ENCODE data around the gene ITPK1. TPM values are rescaled to one million over a fixed set of nuclear protein-coding genes. Genes with fewer than 3 reads are reported as not detected.
A peak's percentile ranks its signal among the peaks of the same experiment; 100 is the strongest.

Gene ITPK1
- polyA plus RNA-seq, 2 of the 4 experiments (the other 2 are of a cell fraction) = 46.2 to 47.0 TPM

GRCh38 chr14:93090826-93091555 lies 24.7 kb downstream of the ITPK1 start:
- WGBS (ENCODE audit: missing lambda C conversion rate) = 89% methylated on average over 11 of the region's 11 CpGs
- no peak for ATAC-seq
- CTCF ChIA-PET = interaction anchor here (1.0 to 17.3 kb wide), 3 partner anchors 13 to 48 kb away, joined by 3 to 148 read pairs (median 3); partner anchors contain the start of gene ITPK1
- FAIRE-seq = no peak
- POLR2A ChIA-PET = no interaction called here
- no peak for DNase-seq (ENCODE audit: low read depth in 1 of 2, low spot score in 1 of 2)
- H3K27ac ChIP-seq = no peak overlapping the region
- H3K9me3 ChIP-seq = no peaks in the 10 kb centered on the region
- peaks cover 10% of the 10 kb centered on the region for H3K4me1 ChIP-seq
- no peak overlapping the region for H3K4me3 ChIP-seq
- no peak overlapping the region for H3K4me2 ChIP-seq
- TF ChIP-seq SREBF2 (IDR thresholded peaks at IDR 0.05) (no peak), HDAC2 (IDR thresholded peaks at IDR 0.05) (no peak), RAD21 (conservative IDR thresholded peaks at IDR 0.05 in 1 of 2, IDR thresholded peaks at IDR 0.05 in 1 of 2) (no peak), ZSCAN20 (CRISPR knock-in tag; IDR thresholded peaks at IDR 0.05) (no peak), CHD4 (IDR thresholded peaks at IDR 0.05; ENCODE audit: borderline replicate concordance) (no peak), TFCP2L1 (CRISPR knock-in tag; IDR thresholded peaks at IDR 0.05) (no peak), FOSB (CRISPR knock-in tag; IDR thresholded peaks at IDR 0.05) (no peak), CTCF (IDR thresholded peaks at IDR 0.05) (no peak), KDM5A (IDR thresholded peaks at IDR 0.05) (no peak), TP53 (CRISPR knock-in tag; IDR thresholded peaks at IDR 0.05) (no peak), MAZ (IDR thresholded peaks at IDR 0.05; ENCODE audit: borderline replicate concordance, low read depth, low read length) (no peak)

DNA sequence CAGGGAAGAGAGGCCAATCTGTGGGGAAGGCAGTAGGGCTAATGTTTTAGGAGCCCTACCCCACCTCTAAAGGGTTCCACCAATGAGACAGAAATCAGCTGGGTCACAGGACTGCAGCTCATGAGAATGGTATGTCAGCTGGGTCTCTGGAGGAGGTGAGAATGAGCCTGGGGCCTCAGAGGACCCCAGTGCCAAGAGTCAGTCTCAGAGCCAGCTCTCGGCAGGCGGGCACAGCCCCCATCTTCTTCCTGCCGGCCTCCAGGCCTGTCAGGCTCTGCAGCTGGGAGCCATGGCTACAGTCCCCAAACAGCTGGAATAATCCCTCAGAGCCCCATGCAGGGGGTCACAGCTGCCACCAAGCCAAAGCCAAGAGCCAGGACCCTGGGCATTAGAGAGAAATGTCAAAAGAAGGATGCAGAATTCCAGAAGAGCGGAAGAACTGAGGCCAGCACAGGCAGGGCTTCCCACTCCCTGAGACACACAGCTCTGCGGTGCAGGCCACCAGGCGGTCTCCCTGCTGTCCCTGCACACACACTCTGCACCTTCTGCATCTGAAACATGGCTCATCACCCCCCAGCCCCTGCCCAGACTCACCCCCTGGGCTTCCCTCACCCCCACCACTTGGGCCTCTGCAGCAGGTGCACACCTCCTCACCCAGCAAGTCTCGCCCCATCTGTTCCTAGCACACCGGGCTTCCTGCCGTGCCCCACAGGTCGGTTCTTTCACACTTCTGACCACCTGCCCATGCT lies 26.0 kb downstream of the ITPK1 start:
- H3K4me2 ChIP-seq = no peak overlapping the region
- 81% methylated on average over 9 of the region's 10 CpGs for WGBS (ENCODE audit: missing lambda C conversion rate)
- TF ChIP-seq HOXB5 (CRISPR knock-in tag; IDR thresholded peaks at IDR 0.05) = no peak
- TF ChIP-seq EP300 (IDR thresholded peaks at IDR 0.05) = no peak
- H3K9me3 ChIP-seq = no peaks in the 10 kb centered on the region
- no peak for ATAC-seq
- POLR2A ChIA-PET = no interaction called here
- no peak overlapping the region for H3K4me3 ChIP-seq
- CTCF ChIA-PET = interaction anchor here (1.0 to 1.1 kb wide), 3 partner anchors 13 to 50 kb away, joined by 3 to 5 read pairs (median 4); no protein-coding TSS in a partner anchor
- H3K4me1 ChIP-seq = peaks cover 15% of the 10 kb centered on the region
- FAIRE-seq = no peak
- H3K27ac ChIP-seq = no peak overlapping the region
- DNase-seq (ENCODE audit: low read depth in 1 of 2, low spot score in 1 of 2) = no peak

GRCh38 chr14:93086441-93087055 lies 29.2 kb downstream of the ITPK1 start:
- DNase-seq (ENCODE audit: low read depth in 1 of 2, low spot score in 1 of 2) (no peak), FAIRE-seq (no peak), ATAC-seq (peak; percentile 15 to 28; a peak in 2 of 6 replicates)
- Histone ChIP-seq H3K4me3 (no peak overlapping the region), H3K4me2 (peak overlapping the region; percentile 49), H3K4me1 (peaks cover 15% of the 10 kb centered on the region), H3K9me3 (no peaks in the 10 kb centered on the region), H3K27ac (peak overlapping the region; percentile 43 to 68; a peak in 4 of 6 replicates)
- ChIA-PET CTCF (interaction anchor here (0.6 kb wide), 1 partner anchor 116 kb away, joined by 3 read pairs; no protein-coding TSS in a partner anchor), POLR2A (no interaction called here)
- TF ChIP-seq GATA3 (IDR thresholded peaks at IDR 0.05; ENCODE audit: borderline replicate concordance) (no peak), FOXS1 (CRISPR knock-in tag; IDR thresholded peaks at IDR 0.05) (no peak), ESRRA (IDR thresholded peaks at IDR 0.05; ENCODE audit: borderline replicate concordance, low read length) (no peak), POLR2AphosphoS2 (conservative IDR thresholded peaks at IDR 0.05; ENCODE audit: low read length) (no peak), CEBPB (IDR thresholded peaks at IDR 0.05) (no peak), NPAS2 (CRISPR knock-in tag; IDR thresholded peaks at IDR 0.05; ENCODE audit: borderline replicate concordance) (no peak), JUN (IDR thresholded peaks at IDR 0.05) (no peak)
- WGBS (ENCODE audit: missing lambda C conversion rate) = 73% methylated on average over 6 of the region's 8 CpGs
